H54 (cell line): ENCODE data around the gene GRAMD4.

ENCODE experiments used
- DNase-seq: peaks from one replicate; pipeline ENCODE4 v3.0.0; 2011; ENCODE audit warnings: low spot score, mixed read lengths; ENCODE audit not compliant: insufficient read length
- FAIRE-seq: peaks from 3 replicates; lab custom pipeline; 2011; peaks lifted over from hg19 to GRCh38; lab: Jason Lieb, UNC
- POLR2A ChIP-seq: IDR thresholded peaks from 2 replicates; pipeline ENCODE4 v1.6.1; 2011; ENCODE audit warnings: low read depth, mild to moderate bottlenecking, low read length

Gene GRAMD4

DNA sequence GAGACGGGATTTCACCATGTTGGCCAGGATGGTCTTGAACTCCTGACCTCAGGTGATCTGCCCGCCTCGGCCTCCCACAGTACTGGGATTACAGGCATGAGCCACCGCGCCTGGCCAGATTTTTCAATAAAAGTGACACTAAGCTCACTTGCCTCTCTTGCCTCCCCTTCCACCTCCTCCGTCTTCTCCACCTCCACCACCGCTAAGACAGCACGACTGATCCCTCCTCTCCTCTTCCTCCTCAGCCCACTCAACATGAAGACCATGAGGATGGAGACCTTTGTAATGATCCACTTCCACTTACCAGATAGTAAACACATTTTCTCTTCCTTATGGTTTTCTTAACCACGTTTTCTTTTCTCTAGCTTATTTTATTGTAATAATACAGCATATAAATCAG lies 103.7 kb downstream of the GRAMD4 start:
- no peak for DNase-seq
- no peak for TF ChIP-seq POLR2A
- FAIRE-seq: no peak

DNA sequence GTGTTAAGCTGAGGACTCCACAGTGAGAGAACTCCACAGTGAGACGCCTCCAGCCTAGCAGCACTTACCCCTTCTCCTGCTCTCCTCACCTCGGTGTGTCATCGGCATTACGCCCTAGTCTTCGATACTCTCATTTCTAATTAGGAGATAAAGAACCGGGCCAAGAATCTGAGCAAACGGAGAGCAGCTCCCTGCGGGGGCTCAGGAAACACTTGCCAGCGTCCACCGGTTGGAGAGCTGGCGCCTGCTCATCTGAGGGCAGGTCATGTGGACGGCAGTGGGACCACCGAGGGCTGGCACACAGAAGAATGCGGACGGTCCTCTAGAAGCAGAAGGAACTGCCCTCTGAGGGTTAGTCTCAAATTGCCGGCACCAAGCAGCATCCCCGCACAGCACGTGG lies 104.9 kb downstream of the GRAMD4 start:
- TF ChIP-seq POLR2A: no peak
- DNase-seq (no peak), FAIRE-seq (no peak)

- FAIRE-seq (no peak), DNase-seq (no peak)
- no peak for TF ChIP-seq POLR2A
Observed at GRCh38 chr22:46726066-46726985, 106.1 kb downstream of the GRAMD4 start.

DNA sequence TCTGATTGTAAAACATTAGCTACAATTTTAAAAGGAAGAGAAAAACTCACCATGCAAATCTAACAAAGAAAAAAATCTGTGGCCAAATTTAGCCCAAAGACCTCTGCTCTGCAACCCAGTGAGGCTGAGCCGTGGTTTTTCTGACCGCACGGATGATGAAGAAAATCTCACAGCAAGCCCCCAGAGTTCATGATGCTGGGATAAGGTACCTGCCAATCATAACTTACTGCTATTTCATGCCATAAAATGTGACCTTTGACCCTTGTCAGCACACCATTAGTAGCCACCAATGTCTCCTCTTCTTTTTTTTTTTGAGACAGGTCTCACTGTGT lies 106.8 kb downstream of the GRAMD4 start:
- no peak for FAIRE-seq
- no peak for TF ChIP-seq POLR2A
- no peak for DNase-seq

DNA sequence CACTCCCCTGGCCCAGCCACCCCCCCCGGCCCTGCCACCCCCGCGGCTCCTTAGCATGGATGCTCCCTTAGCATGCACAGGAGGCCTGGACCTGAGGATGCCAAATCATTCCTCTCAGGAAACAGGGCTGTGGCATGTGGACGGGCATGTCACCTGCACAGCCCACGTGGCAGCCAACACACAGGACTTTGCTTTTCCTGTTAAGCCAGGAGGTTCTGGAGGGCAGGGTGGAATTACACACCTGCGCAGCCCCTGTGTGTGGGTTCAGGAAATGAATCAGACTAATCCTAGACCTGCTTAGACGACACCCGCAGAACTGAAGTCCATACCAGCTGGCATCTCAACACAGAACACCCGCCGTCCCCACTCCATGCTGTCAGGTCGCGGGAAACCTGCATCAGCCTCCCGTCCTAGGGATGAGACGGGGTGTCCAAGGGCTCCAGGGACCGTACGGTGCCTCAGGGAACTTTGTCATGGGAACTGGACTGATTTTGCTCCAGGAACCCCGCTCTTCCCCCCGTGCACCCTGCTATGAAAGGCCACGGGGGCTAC lies 107.7 kb downstream of the GRAMD4 start:
- no peak for TF ChIP-seq POLR2A
- FAIRE-seq (no peak), DNase-seq (no peak)

DNA sequence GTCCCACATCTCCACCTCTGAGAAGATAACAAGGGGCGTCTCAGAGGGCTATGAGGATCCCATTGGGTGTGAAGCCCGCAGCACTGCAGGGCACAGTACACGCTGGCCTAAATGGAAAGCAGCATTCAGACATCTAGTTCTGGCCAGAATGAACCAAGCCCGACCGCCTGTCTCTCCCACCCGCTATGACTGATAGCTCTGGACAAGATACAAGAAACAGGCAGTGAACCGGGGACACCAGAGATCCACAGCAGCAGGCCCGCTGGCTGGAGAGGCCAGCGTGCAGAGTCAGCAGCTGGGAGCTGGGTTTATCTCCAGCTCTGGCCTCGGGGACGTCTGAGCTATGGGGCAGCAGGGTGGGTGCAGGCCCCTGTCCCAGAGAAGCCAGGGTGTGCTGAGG lies 108.3 kb downstream of the GRAMD4 start:
- no peak for DNase-seq
- TF ChIP-seq POLR2A: no peak
- no peak for FAIRE-seq
